ENCODE data around the gene CST5.
"Not testable (repeated sequence)": the region's sequence is repeated elsewhere in the genome, so short reads cannot be mapped to it uniquely, and the experiment has no call there.

CST5 gene

GRCh38 chr20:23832775-23833513 is 46.6 kb downstream of the CST5 start:
- H3K4me3 ChIP-seq (ENCODE audit: low read depth in 1 of 2, low read length in 2 of 2): no peak overlapping the region
- no peak overlapping the region for H3K9ac ChIP-seq (ENCODE audit: low read length)
- no peaks in the 10 kb centered on the region for H3K36me3 ChIP-seq (ENCODE audit: insufficient read depth, low read length)
- H3K9me3 ChIP-seq (ENCODE audit: low read length): no peaks in the 10 kb centered on the region
- no peak overlapping the region for H3K27ac ChIP-seq (ENCODE audit: low read depth, low read length)
- no peaks in the 10 kb centered on the region for H3K4me1 ChIP-seq (ENCODE audit: insufficient read depth, low read length)
- no peaks in the 10 kb centered on the region for H3K27me3 ChIP-seq (ENCODE audit: control insufficient read depth in 1 of 2, insufficient read depth in 2 of 2, low read length in 2 of 2)

GRCh38 chr20:23831961-23832360 is 47.6 kb downstream of the CST5 start:
- H3K36me3 ChIP-seq (ENCODE audit: insufficient read depth, low read length); H3K27me3 ChIP-seq (ENCODE audit: control insufficient read depth in 1 of 2, insufficient read depth in 2 of 2, low read length in 2 of 2); H3K4me1 ChIP-seq (ENCODE audit: insufficient read depth, low read length); H3K9me3 ChIP-seq (ENCODE audit: low read length); H3K9ac ChIP-seq (ENCODE audit: low read length); H3K4me3 ChIP-seq (ENCODE audit: low read depth in 1 of 2, low read length in 2 of 2); H3K27ac ChIP-seq (ENCODE audit: low read depth, low read length): not testable (repeated sequence)

DNA sequence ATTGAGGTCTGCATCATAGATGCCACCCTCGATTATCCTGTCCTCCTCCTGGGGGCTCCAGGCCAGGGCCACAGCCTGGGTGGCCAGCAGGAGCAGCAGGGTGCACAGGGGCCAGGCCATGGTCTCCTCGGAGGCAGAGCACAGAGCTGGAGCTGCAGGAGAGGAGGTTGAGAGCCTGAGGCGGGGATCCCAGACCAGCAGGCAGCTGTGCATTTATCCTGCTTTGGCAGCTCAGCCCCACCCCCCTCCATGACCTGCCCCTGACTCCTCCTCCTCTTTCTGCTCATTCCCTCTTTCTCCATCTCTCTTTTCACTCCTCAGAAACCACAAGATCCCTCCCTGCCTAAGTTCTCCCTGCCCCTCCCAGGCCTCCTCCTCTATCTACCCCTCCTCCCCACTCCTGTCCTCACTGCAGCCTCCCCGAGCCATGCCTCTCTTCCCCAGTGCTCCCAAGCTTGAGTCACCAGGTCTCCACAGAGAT is 53.0 kb downstream of the CST5 start, which contains the start of gene CST2:
TSS of gene CST2 (minus strand) at position 189 of the 481 bp plus-strand sequence. CDS start at position 120, 69 bp downstream.
- Histone ChIP-seq H3K9me3 (ENCODE audit: low read length) (no peaks in the 10 kb centered on the region), H3K9ac (ENCODE audit: low read length) (no peak within 1 kb of the TSS), H3K27me3 (ENCODE audit: control insufficient read depth in 1 of 2, insufficient read depth in 2 of 2, low read length in 2 of 2) (no peaks in the 10 kb centered on the region), H3K36me3 (ENCODE audit: insufficient read depth, low read length) (no peaks in the 10 kb centered on the region), H3K4me1 (ENCODE audit: insufficient read depth, low read length) (no peaks in the 10 kb centered on the region), H3K4me3 (ENCODE audit: low read depth in 1 of 2, low read length in 2 of 2) (no peak within 1 kb of the TSS), H3K27ac (ENCODE audit: low read depth, low read length) (no peak within 1 kb of the TSS)

Data from muscle layer of colon (tissue), 2 donors.